ENCODE data around the gene SCFD2.

SCFD2 gene

GRCh38 chr4:52977252-52977651 is 388.6 kb downstream of the SCFD2 start:
- no peak for TF ChIP-seq CTCF (IDR thresholded peaks at IDR 0.05; ENCODE audit: borderline replicate concordance, control extremely low read depth, extremely low read depth, insufficient read depth, missing control alignments)
- in situ Hi-C loops (cut with MboI; ENCODE audit: low sequenced_read_pairs, unreplicated experiment): loop anchor here (25.0 kb wide), 1 partner anchor 315 kb away; the partner anchor contains the start of gene USP46
- no peak for DNase-seq (ENCODE audit: low spot score)

GRCh38 chr4:52976523-52977230 is 389.2 kb downstream of the SCFD2 start:
- DNase-seq (ENCODE audit: low spot score): no peak
- no peak for TF ChIP-seq CTCF (IDR thresholded peaks at IDR 0.05; ENCODE audit: borderline replicate concordance, control extremely low read depth, extremely low read depth, insufficient read depth, missing control alignments)
- in situ Hi-C loops (cut with MboI; ENCODE audit: low sequenced_read_pairs, unreplicated experiment): loop anchor here (25.0 kb wide), 1 partner anchor 314 kb away; the partner anchor contains the start of gene USP46

- in situ Hi-C loops (cut with MboI; ENCODE audit: low sequenced_read_pairs, unreplicated experiment): no loop called here
- DNase-seq (ENCODE audit: low spot score): no peak
- TF ChIP-seq CTCF (IDR thresholded peaks at IDR 0.05; ENCODE audit: borderline replicate concordance, control extremely low read depth, extremely low read depth, insufficient read depth, missing control alignments): no peak
Observed at GRCh38 chr4:52968691-52969090, 397.2 kb downstream of the SCFD2 start.

- in situ Hi-C loops (cut with MboI; ENCODE audit: low sequenced_read_pairs, unreplicated experiment): no loop called here
- TF ChIP-seq CTCF (IDR thresholded peaks at IDR 0.05; ENCODE audit: borderline replicate concordance, control extremely low read depth, extremely low read depth, insufficient read depth, missing control alignments): no peak
- no peak for DNase-seq (ENCODE audit: low spot score)
Observed at GRCh38 chr4:52968241-52968640, 397.6 kb downstream of the SCFD2 start.

GRCh38 chr4:52966781-52967180 is 399.1 kb downstream of the SCFD2 start:
- in situ Hi-C loops (cut with MboI; ENCODE audit: low sequenced_read_pairs, unreplicated experiment): no loop called here
- TF ChIP-seq CTCF (IDR thresholded peaks at IDR 0.05; ENCODE audit: borderline replicate concordance, control extremely low read depth, extremely low read depth, insufficient read depth, missing control alignments): no peak

GRCh38 chr4:52966172-52966571 is 399.7 kb downstream of the SCFD2 start:
- TF ChIP-seq CTCF (IDR thresholded peaks at IDR 0.05; ENCODE audit: borderline replicate concordance, control extremely low read depth, extremely low read depth, insufficient read depth, missing control alignments): no peak
- no peak for DNase-seq (ENCODE audit: low spot score)
- in situ Hi-C loops (cut with MboI; ENCODE audit: low sequenced_read_pairs, unreplicated experiment): no loop called here

More at GRCh38 chr4:52966781-52967180, 399.1 kb downstream of the SCFD2 start:
- DNase-seq (ENCODE audit: low spot score): no peak
